Tibial artery (tissue), 4 donors: ENCODE measurements around the gene TAPT1.

Experiments
- DNase-seq, 2 donors: peaks; one replicate each; pipeline ENCODE4 v3.0.0-alpha.2; 2019
- H3K27ac ChIP-seq, 2 donors: fragments of 200-600 bp; sonication (generic) in 1 of 2; 1 replicate in 1 of 2; 2 replicates in 1 of 2; pipeline ENCODE4 v1.5.1; 2018 to 2019; ENCODE audit warnings: mild to moderate bottlenecking in 1 of 2
- H3K27me3 ChIP-seq, 2 donors: fragments of 200-600 bp; sonication (generic) in 1 of 2; one replicate each; pipeline versions ENCODE4 v1.5.1 to v1.6.0; 2016 to 2019
- H3K36me3 ChIP-seq, 3 donors: fragments of 200-600 bp; sonication (generic) in 2 of 3; one replicate each; pipeline ENCODE4 v1.5.1; 2016 to 2019; ENCODE audit warnings: mild to moderate bottlenecking in 2 of 3
- H3K4me1 ChIP-seq, 4 donors: fragments of 200-600 bp; sonication (generic) in 2 of 4; 1 replicate in 3 of 4; 2 replicates in 1 of 4; pipeline ENCODE4 v1.5.1; 2016 to 2019
- H3K4me3 ChIP-seq, 2 donors: fragments of 200-600 bp; sonication (generic) in 1 of 2; 1 replicate in 1 of 2; 2 replicates in 1 of 2; pipeline ENCODE4 v1.5.1; 2018 to 2019; ENCODE audit warnings: mild to moderate bottlenecking in 2 of 2
- H3K9me3 ChIP-seq, 3 donors: fragments of 200-600 bp; sonication (generic) in 1 of 3; one replicate each; pipeline ENCODE4 v1.5.1; 2016 to 2019
- intact Hi-C: fragments of 100-400 bp; cut with DNase I; formaldehyde crosslinking; loops from one replicate; pipeline ENCODE4 v1.15.0; 2023; ENCODE audit warnings: low total_unique reads
- TF ChIP-seq, protein P1 (sequence below), 2 experiments: fragments of 200-600 bp in 1 of 2; fragments of 450-650 bp in 1 of 2; IDR thresholded peaks; one replicate each; pipeline ENCODE4 v1.5.1; 2017 to 2019; ENCODE audit warnings: antibody characterized with exemption in 2 of 2, mild to moderate bottlenecking in 1 of 2, moderate library complexity in 1 of 2

TAPT1 gene

DNA sequence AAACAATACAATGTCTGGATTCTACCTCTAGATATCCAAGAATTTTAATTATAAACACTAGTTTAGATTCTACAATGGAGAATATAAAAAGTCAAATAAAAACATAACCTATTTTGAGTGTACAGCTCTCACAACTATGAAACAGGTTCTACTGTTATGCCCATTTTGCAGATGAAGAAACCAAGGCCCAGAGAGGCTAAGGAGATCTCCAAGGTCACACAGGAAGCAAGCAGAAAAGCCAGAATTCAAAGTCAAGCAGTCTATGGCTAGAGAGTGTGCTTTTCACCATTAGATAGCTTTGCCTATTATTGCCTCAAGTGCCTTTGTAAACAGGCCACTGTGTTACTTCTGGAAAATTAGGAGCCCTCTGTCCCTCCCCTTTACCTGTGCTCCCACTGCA, 7.3 kb downstream of the TAPT1 start:
- DNase-seq: no peak
- H3K27ac ChIP-seq: no peak overlapping the region
- intact Hi-C loops: no loop called here
- TF ChIP-seq, protein P1, sequence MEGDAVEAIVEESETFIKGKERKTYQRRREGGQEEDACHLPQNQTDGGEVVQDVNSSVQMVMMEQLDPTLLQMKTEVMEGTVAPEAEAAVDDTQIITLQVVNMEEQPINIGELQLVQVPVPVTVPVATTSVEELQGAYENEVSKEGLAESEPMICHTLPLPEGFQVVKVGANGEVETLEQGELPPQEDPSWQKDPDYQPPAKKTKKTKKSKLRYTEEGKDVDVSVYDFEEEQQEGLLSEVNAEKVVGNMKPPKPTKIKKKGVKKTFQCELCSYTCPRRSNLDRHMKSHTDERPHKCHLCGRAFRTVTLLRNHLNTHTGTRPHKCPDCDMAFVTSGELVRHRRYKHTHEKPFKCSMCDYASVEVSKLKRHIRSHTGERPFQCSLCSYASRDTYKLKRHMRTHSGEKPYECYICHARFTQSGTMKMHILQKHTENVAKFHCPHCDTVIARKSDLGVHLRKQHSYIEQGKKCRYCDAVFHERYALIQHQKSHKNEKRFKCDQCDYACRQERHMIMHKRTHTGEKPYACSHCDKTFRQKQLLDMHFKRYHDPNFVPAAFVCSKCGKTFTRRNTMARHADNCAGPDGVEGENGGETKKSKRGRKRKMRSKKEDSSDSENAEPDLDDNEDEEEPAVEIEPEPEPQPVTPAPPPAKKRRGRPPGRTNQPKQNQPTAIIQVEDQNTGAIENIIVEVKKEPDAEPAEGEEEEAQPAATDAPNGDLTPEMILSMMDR (IDR thresholded peaks at IDR 0.05): no peak
- H3K9me3 ChIP-seq: no peaks in the 10 kb centered on the region
- H3K36me3 ChIP-seq: peaks cover 9 to 13% (median 11%) of the 10 kb centered on the region in 3 donors
- peaks cover 0 to 67% (median 16%) of the 10 kb centered on the region in 4 donors for H3K4me1 ChIP-seq
- H3K4me3 ChIP-seq: no peak overlapping the region
- H3K27me3 ChIP-seq: no peaks in the 10 kb centered on the region

DNA sequence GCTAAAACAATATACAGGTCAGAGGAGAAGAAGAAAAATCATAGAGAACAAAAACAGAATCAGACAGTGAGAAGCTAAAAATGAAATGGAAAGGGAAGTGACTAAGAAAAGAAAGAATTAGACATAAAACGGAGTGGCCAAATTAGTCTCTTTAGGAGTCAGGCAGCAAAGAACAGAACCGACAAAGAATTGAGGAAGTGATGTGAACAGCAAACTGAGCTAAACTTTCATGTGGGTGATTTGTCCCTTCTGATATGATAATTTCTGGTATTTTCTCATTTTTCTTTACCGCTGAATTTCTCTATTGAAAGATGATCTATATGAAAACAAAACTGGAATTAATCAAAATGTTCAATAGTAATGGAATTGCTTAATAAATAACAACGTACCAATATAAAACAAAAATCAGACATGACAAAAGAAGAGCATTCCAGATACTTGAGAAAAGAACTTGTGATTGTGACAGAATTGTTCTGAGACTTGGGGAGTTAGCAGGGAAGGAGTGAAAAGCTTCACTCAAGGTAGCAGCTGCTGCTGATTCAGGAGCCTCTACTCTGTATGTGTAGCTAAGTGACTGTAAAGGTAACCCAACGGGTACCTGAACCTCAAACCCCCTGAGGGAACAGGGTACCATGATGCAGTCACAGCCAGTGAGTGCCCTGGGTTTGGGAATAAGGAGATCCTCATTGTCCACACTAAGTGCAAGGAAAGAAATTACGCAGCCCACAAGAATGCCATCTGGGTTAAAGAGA, 8.8 kb downstream of the TAPT1 start:
- peaks cover 0 to 54% (median 9%) of the 10 kb centered on the region in 4 donors for H3K4me1 ChIP-seq

DNA sequence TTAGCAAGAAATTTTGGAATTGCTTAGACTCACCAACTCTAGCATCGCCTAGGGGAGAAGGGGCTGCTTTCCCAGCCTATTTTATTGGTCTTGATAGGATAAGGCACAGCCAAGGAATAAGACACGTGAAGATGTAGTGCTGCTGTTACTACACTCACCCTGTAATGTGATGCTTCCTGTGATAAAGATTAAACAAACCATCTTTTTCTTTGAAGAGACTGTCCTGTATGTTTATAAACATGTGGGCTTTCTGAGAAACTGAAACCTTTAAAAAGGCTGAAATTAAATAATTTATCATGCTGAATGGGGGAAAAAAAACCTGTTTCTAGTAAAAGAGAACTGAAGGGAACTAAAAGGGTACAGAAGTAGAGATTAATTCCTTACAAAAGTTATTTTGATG, 13.2 kb downstream of the TAPT1 start:
- Histone ChIP-seq H3K9me3 (no peaks in the 10 kb centered on the region), H3K4me3 (no peak overlapping the region), H3K27me3 (no peaks in the 10 kb centered on the region), H3K27ac (no peak overlapping the region), H3K4me1 (peaks cover 0 to 29% (median 4%) of the 10 kb centered on the region in 4 donors), H3K36me3 (peaks cover 3 to 17% (median 8%) of the 10 kb centered on the region in 3 donors)
- DNase-seq: no peak
- intact Hi-C loops: no loop called here
- TF ChIP-seq, protein P1 (IDR thresholded peaks at IDR 0.05): no peak

More for the DNA sequence above, 8.8 kb downstream of the TAPT1 start:
- Histone ChIP-seq H3K27me3 (no peaks in the 10 kb centered on the region), H3K4me3 (no peak overlapping the region), H3K9me3 (no peaks in the 10 kb centered on the region), H3K36me3 (peaks cover 11 to 14% (median 13%) of the 10 kb centered on the region in 3 donors), H3K27ac (no peak overlapping the region)
- TF ChIP-seq, protein P1 (IDR thresholded peaks at IDR 0.05): no peak
- intact Hi-C loops: no loop called here
- DNase-seq: no peak

DNA sequence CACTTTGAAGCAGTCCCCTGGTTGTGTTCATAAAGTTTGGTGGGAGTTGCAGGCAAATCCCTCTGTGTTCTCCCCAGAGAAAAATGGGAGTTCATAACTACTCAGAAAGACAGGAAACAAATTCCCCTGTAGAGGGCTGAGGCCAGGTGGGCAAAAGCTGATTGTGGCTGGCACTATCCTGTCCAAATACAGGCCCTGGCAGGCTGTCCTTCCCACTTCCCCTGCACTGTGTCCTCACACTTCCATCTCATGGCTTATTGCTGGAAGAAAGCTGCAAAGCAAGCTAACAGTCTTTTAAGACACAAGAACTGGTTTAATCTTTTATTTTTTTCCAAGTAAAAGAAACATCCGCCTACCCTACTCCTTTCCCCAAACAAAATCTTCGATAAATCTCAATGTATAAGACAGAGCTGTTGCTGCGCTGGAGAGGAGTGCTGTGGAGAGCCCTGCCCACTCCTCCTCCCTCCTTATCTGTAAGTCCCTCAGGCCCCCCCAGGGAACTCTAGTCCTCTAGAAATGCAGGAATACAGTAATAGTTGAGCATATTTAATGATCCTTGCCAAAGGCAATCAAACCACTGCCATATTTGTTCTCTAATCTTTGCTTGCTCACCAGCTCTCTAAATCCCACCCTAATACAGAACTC, 14.0 kb downstream of the TAPT1 start:
- no peaks in the 10 kb centered on the region for H3K27me3 ChIP-seq
- intact Hi-C loops: no loop called here
- no peak overlapping the region for H3K27ac ChIP-seq
- no peak for DNase-seq
- no peak overlapping the region for H3K4me3 ChIP-seq
- TF ChIP-seq, protein P1 (IDR thresholded peaks at IDR 0.05): no peak
- H3K9me3 ChIP-seq: no peaks in the 10 kb centered on the region
- peaks cover 0 to 26% (median 2%) of the 10 kb centered on the region in 4 donors for H3K4me1 ChIP-seq
- peaks cover 3 to 17% (median 8%) of the 10 kb centered on the region in 3 donors for H3K36me3 ChIP-seq

DNA sequence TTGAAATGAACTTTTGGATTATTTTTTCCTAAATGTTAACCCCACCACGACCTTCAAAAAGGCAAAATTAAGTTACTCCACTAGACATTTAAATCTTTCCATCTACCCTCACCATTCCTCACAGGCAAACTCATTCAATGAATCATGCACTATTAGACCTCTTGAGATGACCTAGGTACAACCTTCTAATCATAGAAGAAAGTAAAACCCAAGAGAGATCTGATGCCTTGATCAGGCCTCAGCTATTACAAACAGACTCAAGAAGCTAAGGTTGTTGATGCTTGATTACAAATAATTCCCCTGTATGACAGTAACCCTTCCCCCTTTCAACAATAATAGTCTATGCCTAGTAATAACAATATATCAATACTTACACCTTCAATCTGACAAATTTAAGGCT, 18.9 kb downstream of the TAPT1 start:
- peaks cover 3 to 11% (median 7%) of the 10 kb centered on the region in 3 donors for H3K36me3 ChIP-seq
- H3K27ac ChIP-seq: no peak overlapping the region
- no peaks in the 10 kb centered on the region for H3K9me3 ChIP-seq
- peaks cover 0 to 27% (median 5%) of the 10 kb centered on the region in 4 donors for H3K4me1 ChIP-seq
- no peak for DNase-seq
- H3K4me3 ChIP-seq: no peak overlapping the region
- intact Hi-C loops: no loop called here
- TF ChIP-seq, protein P1 (IDR thresholded peaks at IDR 0.05): no peak
- no peaks in the 10 kb centered on the region for H3K27me3 ChIP-seq
